SU-DHL-6 (cell line): ENCODE measurements around the gene SETBP1.

Experiments
- H2AFZ ChIP-seq: fragments of 200-600 bp; sonication (generic); 2 replicates; pipeline ENCODE4 v1.6.1; 2014; ENCODE audit warnings: low read depth, mild to moderate bottlenecking, moderate library complexity, mixed read lengths, antibody characterized with exemption, low read length; ENCODE audit not compliant: severe bottlenecking
- H3F3A ChIP-seq: fragments of 200-600 bp; shearing (Covaris generic); 2 replicates; pipeline ENCODE4 v1.6.0; 2016; ENCODE audit warnings: antibody characterized with exemption, mild to moderate bottlenecking; ENCODE audit not compliant: insufficient read depth
- H3K27ac ChIP-seq: fragments of 200-600 bp; sonication (generic); 2 replicates; pipeline ENCODE4 v1.5.1; 2016; ENCODE audit warnings: low read depth, mild to moderate bottlenecking, low read length, moderate library complexity, mixed read lengths
- H3K27me3 ChIP-seq: fragments of 200-600 bp; sonication (generic), shearing (Covaris generic); 2 replicates; pipeline ENCODE4 v1.6.0; 2014; ENCODE audit warnings: mild to moderate bottlenecking, low read length
- H3K36me3 ChIP-seq: fragments of 200-600 bp; sonication (generic); 2 replicates; pipeline ENCODE4 v1.6.1; 2014; ENCODE audit warnings: mild to moderate bottlenecking, low read length, mixed read lengths
- H3K4me2 ChIP-seq: fragments of 300-600, 200-600 bp; shearing (Covaris generic), sonication (generic); 2 replicates; pipeline ENCODE4 v1.6.0; 2014; ENCODE audit warnings: low read length, low read depth, mild to moderate bottlenecking; ENCODE audit not compliant: poor library complexity, severe bottlenecking
- H3K4me3 ChIP-seq: fragments of 200-600 bp; sonication (generic); 2 replicates; pipeline ENCODE4 v1.5.1; 2014; ENCODE audit warnings: antibody characterized with exemption, low read length, mild to moderate bottlenecking, mixed read lengths; ENCODE audit not compliant: insufficient read depth, poor library complexity, severe bottlenecking
- H3K79me2 ChIP-seq: fragments of 200-600 bp; sonication (generic); 2 replicates; pipeline ENCODE4 v1.6.1; 2014; ENCODE audit warnings: mild to moderate bottlenecking, low read length, moderate library complexity; ENCODE audit not compliant: insufficient read depth
- H3K9ac ChIP-seq: fragments of 200-600 bp; sonication (generic); 2 replicates; pipeline ENCODE4 v1.7.0; 2014; ENCODE audit warnings: mild to moderate bottlenecking, low read length
- H3K9me2 ChIP-seq: fragments of 200-600 bp; sonication (generic); replicated peaks from 2 replicates; pipeline ENCODE4 v1.6.1; 2014; ENCODE audit warnings: low read length; ENCODE audit not compliant: insufficient read depth
- H3K9me3 ChIP-seq: fragments of 200-600 bp; sonication (generic); 2 replicates; pipeline ENCODE4 v1.6.1; 2014; ENCODE audit warnings: low read length, mixed read lengths; ENCODE audit not compliant: insufficient read depth
- H4K20me1 ChIP-seq: fragments of 200-600 bp; sonication (generic); 2 replicates; pipeline ENCODE4 v1.6.1; 2014; ENCODE audit warnings: low read depth, mild to moderate bottlenecking, antibody characterized with exemption, low read length, moderate library complexity, mixed read lengths
- CTCF ChIP-seq: fragments of 200-600 bp; sonication (generic); IDR thresholded peaks from one replicate; pipeline ENCODE4 v1.5.1; 2017; ENCODE audit warnings: antibody characterized with exemption, mild to moderate bottlenecking, low read length, moderate library complexity; ENCODE audit not compliant: insufficient read depth, poor library complexity, severe bottlenecking
- EZH2phosphoT487 ChIP-seq: fragments of 200-600 bp; sonication (generic), shearing (Covaris generic); conservative IDR thresholded peaks from 2 replicates; pipeline ENCODE4 v1.6.1; 2018; ENCODE audit warnings: mild to moderate bottlenecking, antibody characterized with exemption, low read length, moderate library complexity, mixed read lengths

SETBP1 gene

GRCh38 chr18:44696892-44697291 lies 16.2 kb downstream of the SETBP1 start:
- H3K36me3 ChIP-seq = no peaks in the 10 kb centered on the region
- H3K27me3 ChIP-seq = no peaks in the 10 kb centered on the region
- H3F3A ChIP-seq = no peaks in the 10 kb centered on the region
- H2AFZ ChIP-seq = no peak overlapping the region
- TF ChIP-seq EZH2phosphoT487 (no peak), CTCF (no peak)
- H3K27ac ChIP-seq = no peak overlapping the region
- H3K4me3 ChIP-seq = no peak overlapping the region
- H3K9me2 ChIP-seq = no peaks in the 10 kb centered on the region
- H3K79me2 ChIP-seq = no peaks in the 10 kb centered on the region
- H3K9ac ChIP-seq = no peak overlapping the region
- H3K9me3 ChIP-seq = no peaks in the 10 kb centered on the region
- H4K20me1 ChIP-seq = no peaks in the 10 kb centered on the region; the same call in 1 of the 2 replicates
- no peak overlapping the region for H3K4me2 ChIP-seq

DNA sequence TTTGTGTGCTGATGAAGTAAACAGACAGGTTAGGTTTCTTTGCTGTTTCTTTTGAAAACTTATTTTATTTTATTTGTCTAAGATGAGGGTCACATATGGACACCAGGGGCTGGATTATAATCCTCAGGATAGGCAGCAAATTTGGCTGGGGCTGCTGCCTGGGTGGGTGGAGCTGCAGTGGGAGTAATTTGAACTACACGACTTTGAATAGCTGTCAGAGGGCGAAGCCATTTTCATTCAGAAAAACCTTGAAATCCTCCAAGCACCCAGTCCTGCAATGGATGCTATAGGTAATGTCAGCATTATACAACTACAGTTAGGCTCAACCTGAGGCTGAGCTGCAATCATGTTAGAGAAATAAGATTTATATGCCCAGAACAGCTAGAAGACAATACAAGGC lies 16.6 kb downstream of the SETBP1 start:
- no peaks in the 10 kb centered on the region for H3F3A ChIP-seq
- no peaks in the 10 kb centered on the region for H3K27me3 ChIP-seq
- no peak overlapping the region for H3K4me2 ChIP-seq
- no peak overlapping the region for H2AFZ ChIP-seq
- no peaks in the 10 kb centered on the region; the same call in 1 of the 2 replicates for H4K20me1 ChIP-seq
- TF ChIP-seq CTCF (no peak), EZH2phosphoT487 (no peak)
- no peaks in the 10 kb centered on the region for H3K9me3 ChIP-seq
- no peak overlapping the region for H3K4me3 ChIP-seq
- H3K36me3 ChIP-seq = no peaks in the 10 kb centered on the region
- no peak overlapping the region for H3K27ac ChIP-seq
- no peaks in the 10 kb centered on the region for H3K9me2 ChIP-seq
- no peak overlapping the region for H3K9ac ChIP-seq
- H3K79me2 ChIP-seq = no peaks in the 10 kb centered on the region

GRCh38 chr18:44698518-44698917 lies 17.8 kb downstream of the SETBP1 start:
- H2AFZ ChIP-seq = no peak overlapping the region
- H3K4me2 ChIP-seq = no peak overlapping the region
- no peak for TF ChIP-seq CTCF
- TF ChIP-seq EZH2phosphoT487 = no peak
- no peak overlapping the region for H3K9ac ChIP-seq
- H3K27ac ChIP-seq = no peak overlapping the region
- no peaks in the 10 kb centered on the region; the same call in 1 of the 2 replicates for H4K20me1 ChIP-seq
- no peaks in the 10 kb centered on the region for H3K27me3 ChIP-seq
- H3K9me2 ChIP-seq = no peaks in the 10 kb centered on the region
- no peaks in the 10 kb centered on the region for H3F3A ChIP-seq
- H3K79me2 ChIP-seq = no peaks in the 10 kb centered on the region
- H3K36me3 ChIP-seq = no peaks in the 10 kb centered on the region
- no peaks in the 10 kb centered on the region for H3K9me3 ChIP-seq
- H3K4me3 ChIP-seq = no peak overlapping the region
